WTC11 (cell line): ENCODE data around the gene SENP7. TPM values are rescaled to one million over a fixed set of nuclear protein-coding genes. Genes with fewer than 3 reads are reported as not detected.
"Not testable (repeated sequence)": the region's sequence is repeated elsewhere in the genome, so short reads cannot be mapped to it uniquely, and the experiment has no call there.

Source experiments
- ATAC-seq: fragments of 200-7000 bp; cut with Tn5 transposase; 2 replicates; pipeline ENCODE4 v1.10.0; 2021; ENCODE audit warnings: mild to moderate bottlenecking, moderate library complexity
- CTCF ChIA-PET: fragments of 300-600 bp; sonication (Branson Sonifier 250); formaldehyde crosslinking; loops from one replicate; lab custom pipeline; 2021; ENCODE audit warnings: antibody characterized with exemption; lab: Charles Lee
- POLR2A ChIA-PET: fragments of 350-600 bp; sonication (Branson Sonifier 250); formaldehyde crosslinking; loops from one replicate; lab custom pipeline; 2021; ENCODE audit warnings: antibody characterized with exemption; lab: Charles Lee
- DNase-seq: peaks from one replicate; pipeline ENCODE4 v3.0.0; 2021; ENCODE audit warnings: low spot score
- H3K27ac Mint-ChIP-seq: 2 replicates; pipeline ENCODE4 v1.8.0; 2021; ENCODE audit warnings: mixed read lengths
- H3K27me3 Mint-ChIP-seq: 2 replicates; pipeline ENCODE4 v1.8.0; 2021; ENCODE audit warnings: low read depth, mild to moderate bottlenecking, moderate library complexity, mixed read lengths
- H3K36me3 Mint-ChIP-seq: 2 replicates; pipeline ENCODE4 v1.8.0; 2021; ENCODE audit warnings: mixed read lengths
- H3K4me1 Mint-ChIP-seq: 2 replicates; pipeline ENCODE4 v1.8.0; 2022; ENCODE audit warnings: mixed read lengths
- H3K4me3 Mint-ChIP-seq: 2 replicates; pipeline ENCODE4 v1.8.0; 2021; ENCODE audit warnings: mild to moderate bottlenecking, moderate library complexity, mixed read lengths
- H3K9me3 Mint-ChIP-seq: 2 replicates; pipeline ENCODE4 v1.8.0; 2021; ENCODE audit warnings: mixed read lengths
- ATF6 ChIP-seq: sonication (generic); formaldehyde crosslinking; IDR thresholded peaks from 2 replicates; pipeline ENCODE4 v1.8.1; 2023; ENCODE audit warnings: mild to moderate bottlenecking, missing genetic modification reagents
- CREB1 ChIP-seq: sonication (generic); formaldehyde crosslinking; IDR thresholded peaks from 2 replicates; pipeline ENCODE4 v1.8.0; 2023; ENCODE audit warnings: mild to moderate bottlenecking, missing genetic modification reagents
- CREM ChIP-seq: sonication (generic); formaldehyde crosslinking; IDR thresholded peaks from 2 replicates; pipeline ENCODE4 v1.8.1; 2022; ENCODE audit warnings: mild to moderate bottlenecking, missing genetic modification reagents, moderate library complexity
- ETV6 ChIP-seq: sonication (generic); formaldehyde crosslinking; IDR thresholded peaks from 2 replicates; pipeline ENCODE4 v1.8.1; 2022; ENCODE audit warnings: mild to moderate bottlenecking, missing genetic modification reagents
- FOXJ3 ChIP-seq: sonication (generic); formaldehyde crosslinking; IDR thresholded peaks from 2 replicates; pipeline ENCODE4 v1.9.0; 2021; ENCODE audit warnings: missing genetic modification reagents, mild to moderate bottlenecking, borderline replicate concordance
- FOXP4 ChIP-seq: sonication (generic); formaldehyde crosslinking; IDR thresholded peaks from 2 replicates; pipeline ENCODE4 v1.8.0; 2022; ENCODE audit warnings: mild to moderate bottlenecking, missing genetic modification reagents
- GRHL2 ChIP-seq: fragments of 250-450 bp; sonication (Bioruptor Pico); IDR thresholded peaks from 2 replicates; pipeline ENCODE4 v1.8.0; 2022; ENCODE audit warnings: mild to moderate bottlenecking, moderate library complexity; ENCODE audit not compliant: insufficient replicate concordance, severe bottlenecking
- JAZF1 ChIP-seq: fragments of 250-450 bp; sonication (Bioruptor Pico); IDR thresholded peaks from 2 replicates; pipeline ENCODE4 v1.9.0; 2021; ENCODE audit warnings: moderate library complexity, mild to moderate bottlenecking, inconsistent platforms
- MYBL2 ChIP-seq: sonication (generic); formaldehyde crosslinking; IDR thresholded peaks from 2 replicates; pipeline ENCODE4 v1.8.1; 2023; ENCODE audit warnings: mild to moderate bottlenecking, moderate library complexity, missing genetic modification reagents
- NFATC4 ChIP-seq: fragments of 250-450 bp; sonication (Bioruptor Pico); IDR thresholded peaks from 2 replicates; pipeline ENCODE4 v1.9.0; 2021; ENCODE audit warnings: mild to moderate bottlenecking
- NR2C2 ChIP-seq: sonication (generic); formaldehyde crosslinking; IDR thresholded peaks from 2 replicates; pipeline ENCODE4 v1.8.0; 2022; ENCODE audit warnings: mild to moderate bottlenecking, missing genetic modification reagents
- NR3C1 ChIP-seq: sonication (generic); formaldehyde crosslinking; conservative IDR thresholded peaks from 2 replicates; pipeline ENCODE4 v1.8.1; 2023; ENCODE audit warnings: low read depth, mild to moderate bottlenecking, missing genetic modification reagents
- RELA ChIP-seq: sonication (generic); formaldehyde crosslinking; IDR thresholded peaks from 2 replicates; pipeline ENCODE4 v1.8.1; 2022; ENCODE audit warnings: missing genetic modification reagents, mild to moderate bottlenecking, borderline replicate concordance
- RORB ChIP-seq: fragments of 250-450 bp; sonication (Bioruptor Pico); IDR thresholded peaks from 2 replicates; pipeline ENCODE4 v1.9.0; 2021; ENCODE audit warnings: mild to moderate bottlenecking
- SMAD3 ChIP-seq: sonication (generic); formaldehyde crosslinking; IDR thresholded peaks from 2 replicates; pipeline ENCODE4 v1.8.0; 2022; ENCODE audit warnings: missing genetic modification reagents, mild to moderate bottlenecking, borderline replicate concordance
- TEAD1 ChIP-seq: sonication (generic); formaldehyde crosslinking; IDR thresholded peaks from 2 replicates; pipeline ENCODE4 v1.8.0; 2022; ENCODE audit warnings: mild to moderate bottlenecking, missing genetic modification reagents
- TP53 ChIP-seq: sonication (generic); formaldehyde crosslinking; IDR thresholded peaks from 2 replicates; pipeline ENCODE4 v1.8.1; 2023; ENCODE audit warnings: mild to moderate bottlenecking, missing genetic modification reagents
- ZNF512 ChIP-seq: sonication (generic); formaldehyde crosslinking; IDR thresholded peaks from 2 replicates; pipeline ENCODE4 v1.8.1; 2022; ENCODE audit warnings: missing genetic modification reagents, borderline replicate concordance
- ZNF532 ChIP-seq: fragments of 250-450 bp; sonication (Bioruptor Pico); IDR thresholded peaks from 2 replicates; pipeline ENCODE4 v1.9.0; 2021; ENCODE audit warnings: mild to moderate bottlenecking, borderline replicate concordance
- total RNA-seq: library from RNA; stranded (reverse); gene quantifications from 3 replicates; pipeline ENCODE4 v1.2.3, GENCODE V29; 2021
- TF ChIP-seq, protein P1 (sequence below): sonication (generic); formaldehyde crosslinking; conservative IDR thresholded peaks from 2 replicates; pipeline ENCODE4 v1.8.1; 2022; ENCODE audit warnings: mild to moderate bottlenecking, missing genetic modification reagents
- TF ChIP-seq, protein P2 (sequence below): sonication (generic); formaldehyde crosslinking; IDR thresholded peaks from 2 replicates; pipeline ENCODE4 v1.8.0; 2022; ENCODE audit warnings: mild to moderate bottlenecking, missing genetic modification reagents

SENP7 gene
- total RNA-seq, 1 experiment from 2014 or later: 10.5 TPM

- TF ChIP-seq TP53 (CRISPR knock-in tag) (no peak), ATF6 (CRISPR knock-in tag) (no peak), NFATC4 (CRISPR knock-in tag) (no peak)
- TF ChIP-seq, protein P1, sequence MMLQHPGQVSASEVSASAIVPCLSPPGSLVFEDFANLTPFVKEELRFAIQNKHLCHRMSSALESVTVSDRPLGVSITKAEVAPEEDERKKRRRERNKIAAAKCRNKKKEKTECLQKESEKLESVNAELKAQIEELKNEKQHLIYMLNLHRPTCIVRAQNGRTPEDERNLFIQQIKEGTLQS (CRISPR knock-in tag): no peak
- DNase-seq (no peak), ATAC-seq (no peak)
- CTCF ChIA-PET: no interaction called here
- Mint-ChIP-seq H3K4me1 (no peaks in the 10 kb centered on the region), H3K36me3 (no peaks in the 10 kb centered on the region), H3K27ac (no peak overlapping the region), H3K4me3 (no peak overlapping the region), H3K27me3 (no peaks in the 10 kb centered on the region), H3K9me3 (peaks cover 4% of the 10 kb centered on the region; the same call in 1 of the 2 replicates)
- POLR2A ChIA-PET: no interaction called here
Measured at GRCh38 chr3:101453961-101454360, 59.1 kb downstream of the SENP7 start.

DNA sequence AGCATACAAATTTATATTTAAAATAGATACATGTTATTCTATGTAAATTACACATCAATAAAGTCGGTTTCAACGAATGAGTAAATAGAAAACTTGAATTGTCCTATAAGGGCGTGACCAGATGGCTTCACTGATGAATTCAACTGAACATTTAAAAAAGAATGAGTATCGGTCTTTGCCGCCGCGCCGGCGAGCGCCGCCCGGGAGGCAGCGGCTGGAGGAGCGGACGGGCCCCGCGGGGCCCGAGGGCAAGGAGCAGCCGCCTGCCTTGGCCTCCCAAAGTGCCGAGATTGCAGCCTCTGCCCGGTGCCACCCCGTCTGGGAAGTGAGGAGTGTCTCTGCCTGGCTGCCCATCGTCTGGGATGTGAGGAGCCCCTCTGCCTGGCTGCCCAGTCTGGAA, 74.4 kb downstream of the SENP7 start:
- H3K4me1 Mint-ChIP-seq, DNase-seq, H3K27ac Mint-ChIP-seq, H3K27me3 Mint-ChIP-seq, POLR2A ChIA-PET, H3K4me3 Mint-ChIP-seq, ATAC-seq, CTCF ChIA-PET: not testable (repeated sequence)
- H3K9me3 Mint-ChIP-seq: peaks cover 59% of the 10 kb centered on the region
- H3K36me3 Mint-ChIP-seq: peaks cover 27% of the 10 kb centered on the region

DNA sequence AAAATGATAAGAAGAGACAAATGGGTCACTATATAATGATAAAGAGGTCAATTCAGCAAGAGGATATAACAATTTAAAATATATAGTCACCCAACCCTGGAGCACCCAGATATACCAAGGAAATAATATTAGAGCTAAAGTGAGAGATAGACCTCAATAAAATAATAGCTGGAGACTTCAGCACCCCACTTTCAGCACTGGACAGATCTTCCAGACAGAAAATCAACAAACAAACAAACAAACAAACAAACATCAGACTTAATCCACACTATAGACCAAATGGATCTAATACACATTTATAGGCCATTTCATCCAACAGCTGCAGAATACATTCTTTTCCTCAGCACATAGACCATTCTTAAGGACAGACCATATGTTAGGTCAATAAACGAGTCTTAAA, 79.4 kb downstream of the SENP7 start:
- Mint-ChIP-seq H3K27ac (no peak overlapping the region), H3K4me3 (no peak overlapping the region), H3K36me3 (peaks cover 20% of the 10 kb centered on the region; the same call in 1 of the 2 replicates), H3K4me1 (no peaks in the 10 kb centered on the region), H3K9me3 (peaks cover 68% of the 10 kb centered on the region), H3K27me3 (no peaks in the 10 kb centered on the region; the same call in 1 of the 2 replicates)
- ChIA-PET POLR2A (no interaction called here), CTCF (no interaction called here)
- DNase-seq (no peak), ATAC-seq (no peak)
- no peak for TF ChIP-seq TEAD1 (CRISPR knock-in tag)
- no peak for TF ChIP-seq FOXJ3 (CRISPR knock-in tag)
- TF ChIP-seq ZNF512: no peak
- TF ChIP-seq, protein P2, sequence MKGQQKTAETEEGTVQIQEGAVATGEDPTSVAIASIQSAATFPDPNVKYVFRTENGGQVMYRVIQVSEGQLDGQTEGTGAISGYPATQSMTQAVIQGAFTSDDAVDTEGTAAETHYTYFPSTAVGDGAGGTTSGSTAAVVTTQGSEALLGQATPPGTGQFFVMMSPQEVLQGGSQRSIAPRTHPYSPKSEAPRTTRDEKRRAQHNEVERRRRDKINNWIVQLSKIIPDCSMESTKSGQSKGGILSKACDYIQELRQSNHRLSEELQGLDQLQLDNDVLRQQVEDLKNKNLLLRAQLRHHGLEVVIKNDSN (CRISPR knock-in tag): no peak
- no peak for TF ChIP-seq SMAD3 (CRISPR knock-in tag)
- no peak for TF ChIP-seq MYBL2 (CRISPR knock-in tag)
- no peak for TF ChIP-seq NR3C1
- no peak for TF ChIP-seq ETV6 (CRISPR knock-in tag)
- TF ChIP-seq CREB1 (CRISPR knock-in tag): no peak
- no peak for TF ChIP-seq NR2C2 (CRISPR knock-in tag)
- no peak for TF ChIP-seq NFATC4 (CRISPR knock-in tag)
- TF ChIP-seq CREM (CRISPR knock-in tag): no peak
- no peak for TF ChIP-seq JAZF1 (CRISPR knock-in tag)
- no peak for TF ChIP-seq RELA (CRISPR knock-in tag)
- no peak for TF ChIP-seq FOXP4 (CRISPR knock-in tag)
- no peak for TF ChIP-seq ZNF532 (CRISPR knock-in tag)
- no peak for TF ChIP-seq RORB
- TF ChIP-seq GRHL2 (CRISPR knock-in tag): no peak
